NCI-H1694 (cell line): Measurements from ENCODE around the gene ZNF521.

Experiments
- DNase-seq: peaks from one replicate; lab custom pipeline; 2025; lab: John Stamatoyannopoulos, UW

The ZNF521 gene

DNA sequence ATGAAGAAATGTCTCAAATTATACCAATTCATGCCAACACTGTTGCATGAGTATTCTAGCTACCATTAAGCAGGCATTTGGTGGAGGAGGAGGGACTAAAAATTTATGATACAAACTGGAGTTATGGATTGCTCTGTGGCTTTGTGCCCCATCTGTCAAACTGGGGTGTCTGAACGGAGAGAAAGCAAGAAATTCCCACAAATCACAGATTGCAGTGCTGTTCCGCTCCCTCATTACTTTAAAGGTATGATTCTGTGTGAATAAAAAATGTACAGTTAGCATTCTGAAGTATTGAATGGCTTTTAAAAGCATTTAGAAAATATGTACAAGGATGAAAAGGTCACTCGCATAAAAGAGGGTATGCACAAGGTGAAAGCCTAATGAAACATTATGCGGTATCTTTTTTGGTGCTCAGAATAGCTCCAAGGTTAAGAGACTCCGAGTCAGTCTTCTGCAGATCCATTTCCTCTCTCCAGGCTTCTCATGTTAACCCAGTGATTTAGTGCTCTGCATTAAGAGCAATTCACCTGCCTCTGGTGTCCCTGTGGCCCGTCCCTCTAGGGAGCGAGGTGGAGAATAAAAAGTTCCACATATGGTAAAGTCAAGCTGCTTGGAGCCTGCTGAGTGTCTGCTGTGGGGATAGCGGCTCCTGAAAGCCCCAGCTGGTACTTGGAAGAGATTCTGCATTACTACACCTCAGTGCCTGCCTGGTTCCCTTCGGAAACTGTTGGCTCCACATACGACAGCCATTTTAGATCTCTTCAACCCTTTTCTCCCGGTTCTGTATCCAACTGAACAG, 184.2 kb downstream of the ZNF521 start:
- DNase-seq, result no peak

DNA sequence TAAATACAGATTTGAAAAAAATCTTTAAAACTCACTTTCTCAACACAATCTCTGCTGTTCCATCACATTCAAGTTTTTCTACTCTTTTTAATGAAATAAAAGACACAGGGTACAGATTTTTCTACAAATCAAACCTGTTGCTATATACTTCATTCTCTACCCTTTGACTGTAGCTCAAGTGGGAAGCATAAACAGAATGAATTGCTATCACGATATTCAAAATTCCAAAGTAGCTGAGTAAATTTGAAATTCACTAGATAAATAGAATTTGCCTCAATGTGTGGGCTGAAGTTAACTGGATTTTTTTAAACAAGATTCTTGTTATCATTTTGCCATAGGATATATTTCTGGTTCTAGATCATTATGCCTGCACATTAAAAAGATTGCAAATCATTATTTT, 185.9 kb downstream of the ZNF521 start:
- no peak for DNase-seq

DNA sequence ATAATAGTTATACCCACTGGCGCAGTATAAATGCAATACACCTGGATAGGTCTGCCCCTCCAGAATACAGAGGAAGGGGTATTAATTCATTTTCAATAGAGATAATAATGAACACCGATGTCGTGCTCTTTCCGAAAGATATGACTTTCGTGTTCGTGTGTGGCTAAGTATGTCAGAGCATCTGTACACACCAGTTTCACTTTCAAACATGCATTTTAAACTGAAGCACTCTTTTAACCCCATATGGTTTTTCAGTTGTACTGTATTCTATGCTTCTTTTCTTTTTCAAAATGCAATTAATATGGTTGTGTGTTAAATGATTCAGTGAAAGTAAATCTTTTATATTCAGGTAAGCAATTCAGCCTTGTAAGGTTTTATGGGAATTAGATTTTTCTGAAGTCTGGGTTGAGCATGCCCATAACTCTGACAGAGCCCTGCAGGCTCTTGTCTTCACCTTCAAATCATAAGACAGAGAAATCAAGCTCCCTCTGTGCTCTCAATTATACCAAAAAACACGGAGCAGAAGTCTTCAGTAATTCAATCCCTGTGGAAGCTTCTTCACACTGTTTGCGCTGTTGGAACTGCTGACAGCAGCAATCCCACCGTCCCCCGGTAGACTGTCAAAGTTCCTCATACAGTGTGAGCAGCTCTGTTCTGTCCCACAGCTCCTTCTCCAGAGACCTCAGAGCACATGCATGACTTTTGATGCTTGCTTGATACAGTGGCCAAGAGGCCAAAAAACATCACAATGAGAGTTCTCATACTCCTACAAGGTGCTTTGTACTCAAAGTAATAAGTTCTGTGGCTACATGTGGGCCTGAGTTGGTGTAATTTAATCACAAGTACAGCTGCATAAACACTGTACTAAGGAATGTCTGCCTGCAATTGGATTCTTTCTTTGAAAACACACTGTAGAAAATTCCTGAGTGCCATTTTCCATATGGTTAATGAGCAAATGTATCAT, 186.8 kb downstream of the ZNF521 start:
- DNase-seq, result no peak

DNA sequence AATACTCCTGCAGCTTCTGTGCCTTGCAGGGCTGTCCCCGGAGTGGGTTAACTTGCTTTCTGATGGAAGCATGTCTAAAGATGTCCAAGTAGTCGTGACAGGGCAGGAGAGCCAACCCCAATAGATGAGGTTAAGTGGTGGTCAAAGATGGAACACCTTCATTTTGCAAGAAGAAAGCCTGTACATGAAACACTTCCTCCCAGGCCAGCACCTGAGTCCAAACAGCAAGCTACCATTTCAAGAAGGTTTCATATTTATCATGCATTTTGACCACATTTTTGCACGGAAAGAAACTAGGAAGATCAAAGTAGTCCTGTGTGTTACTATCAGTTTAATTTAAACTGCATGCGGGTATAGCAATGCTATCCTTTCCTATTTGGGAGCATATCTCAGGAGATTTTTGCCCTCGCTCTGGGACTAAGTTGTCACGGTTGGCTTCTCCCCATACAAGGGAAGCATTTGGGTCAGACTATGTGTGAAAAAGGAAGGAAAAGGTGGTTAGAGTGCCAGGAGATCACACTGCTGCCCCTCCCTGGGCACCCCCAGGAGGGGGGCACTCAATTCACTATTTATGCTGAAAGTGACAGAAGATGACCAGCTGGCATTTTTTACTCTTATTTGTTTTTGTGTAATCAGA, 187.6 kb downstream of the ZNF521 start:
- DNase-seq, result no peak

DNA sequence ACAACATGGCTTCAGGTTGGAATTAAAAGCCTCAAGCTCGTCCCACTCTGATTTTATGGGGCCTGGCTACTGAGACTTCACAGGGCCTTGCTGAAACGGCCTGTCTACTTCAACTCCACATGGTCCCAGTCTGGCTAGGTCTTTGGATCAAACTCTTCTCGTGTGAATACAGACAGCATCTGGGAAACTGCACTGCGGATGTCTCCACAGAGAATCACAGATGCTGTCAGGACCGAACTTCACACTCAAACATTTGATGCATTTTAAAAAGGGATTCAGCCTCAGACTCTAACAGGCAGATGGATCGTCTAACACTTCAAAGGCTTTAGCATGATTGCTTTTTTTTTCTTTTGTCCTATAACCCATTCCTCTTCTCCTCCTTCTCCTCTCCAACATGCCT, 198.5 kb downstream of the ZNF521 start:
- no peak for DNase-seq

DNA sequence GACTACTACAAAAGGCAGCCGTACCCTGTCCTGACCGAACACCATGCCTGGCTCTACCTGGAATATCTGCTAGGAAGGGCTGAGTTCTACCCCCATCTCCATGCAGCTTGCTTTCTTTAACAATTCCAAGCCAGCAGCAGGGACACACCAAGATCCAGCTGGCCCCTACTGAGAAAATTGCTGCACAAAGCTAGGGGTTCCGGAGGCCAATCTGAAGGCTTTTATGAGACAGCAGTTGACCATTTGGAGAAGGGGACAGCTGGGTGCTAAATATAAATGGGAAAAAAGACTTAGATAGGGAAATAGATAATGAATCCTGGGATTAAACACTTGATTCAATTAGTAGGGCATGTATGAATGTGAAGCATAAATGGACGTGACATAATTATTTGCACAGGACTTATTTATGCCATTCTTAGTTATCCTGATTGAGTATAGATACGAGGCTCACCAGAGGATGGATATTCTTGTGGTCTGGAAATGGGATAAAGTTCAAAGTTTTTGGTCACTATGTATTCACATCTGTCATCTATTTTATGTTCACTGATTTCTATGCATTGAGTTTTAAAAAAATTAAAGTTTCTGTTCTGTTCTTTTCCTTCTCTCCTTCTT, 204.0 kb downstream of the ZNF521 start:
- no peak for DNase-seq

DNA sequence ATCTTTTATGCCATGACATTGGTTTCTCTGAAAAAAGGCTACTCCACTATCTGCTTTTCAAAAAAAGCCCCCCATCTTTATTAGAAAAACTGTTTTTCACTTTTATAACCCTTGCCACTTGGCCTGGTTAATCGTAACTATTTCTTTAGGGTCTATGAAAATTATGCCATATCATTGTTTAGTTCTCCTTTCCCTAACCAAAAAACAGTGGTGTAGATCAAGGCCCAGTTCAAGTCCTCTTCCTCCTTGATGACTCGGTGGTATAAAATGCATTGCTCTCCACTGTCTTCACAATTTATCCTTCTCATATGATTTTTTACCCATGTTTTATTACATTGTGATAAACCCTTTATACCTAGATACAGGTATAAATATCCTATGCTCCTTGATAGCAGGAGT, 205.5 kb downstream of the ZNF521 start:
- no peak for DNase-seq

DNA sequence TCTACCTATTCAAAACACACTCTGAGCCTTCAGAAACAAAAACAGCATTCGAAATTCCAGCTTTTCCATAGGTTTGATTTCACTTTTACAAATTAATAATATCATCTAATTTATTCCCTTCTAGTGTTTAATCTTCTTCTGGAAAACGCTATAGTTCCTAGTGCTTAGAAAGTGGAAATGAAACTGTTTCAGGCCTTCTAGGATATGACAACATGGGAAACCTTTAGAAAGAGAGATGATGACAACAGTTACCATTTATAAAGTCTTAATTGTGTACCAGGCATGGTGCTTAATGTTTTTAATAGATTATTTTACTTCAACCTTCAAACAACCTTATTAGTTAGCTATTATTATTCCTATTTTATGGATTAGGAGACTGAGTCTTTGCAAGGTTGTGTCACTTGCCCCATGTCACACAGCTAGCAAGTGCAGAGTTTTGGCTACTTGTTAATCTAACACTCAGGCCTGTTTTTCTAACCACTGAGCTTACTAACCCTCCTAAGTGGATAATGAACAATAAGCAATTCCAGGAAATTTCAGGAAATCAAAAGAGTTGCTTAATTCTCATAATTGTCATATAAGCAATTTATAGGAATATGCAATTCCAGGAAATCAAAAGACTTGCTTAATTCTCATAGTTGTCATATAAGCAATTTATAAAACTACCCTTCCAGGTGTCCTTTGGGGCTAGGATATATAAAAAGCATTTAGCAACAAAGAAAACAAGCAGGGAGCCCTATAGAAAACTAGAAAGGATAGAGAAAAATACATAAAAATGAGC, 206.0 kb downstream of the ZNF521 start:
- DNase-seq, result no peak

DNA sequence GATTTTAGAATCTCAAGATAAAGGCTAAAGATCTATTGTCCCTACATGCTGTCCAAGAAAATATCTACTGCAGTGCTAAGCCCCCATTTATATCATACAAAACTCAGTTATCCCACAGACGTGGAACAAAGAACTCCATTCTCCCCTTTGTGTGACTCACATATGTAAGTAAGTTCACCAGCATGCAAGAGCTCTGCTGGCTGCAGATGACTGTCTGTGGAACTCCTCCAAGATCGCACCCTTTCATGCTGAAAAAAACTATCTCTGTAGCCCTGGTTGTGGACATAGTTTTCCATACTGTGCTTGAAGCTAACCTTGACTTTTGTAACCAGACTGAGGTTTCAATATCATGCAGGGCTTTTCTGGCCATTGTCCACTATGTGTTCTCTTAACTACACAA, 207.1 kb downstream of the ZNF521 start:
- DNase-seq, result no peak

DNA sequence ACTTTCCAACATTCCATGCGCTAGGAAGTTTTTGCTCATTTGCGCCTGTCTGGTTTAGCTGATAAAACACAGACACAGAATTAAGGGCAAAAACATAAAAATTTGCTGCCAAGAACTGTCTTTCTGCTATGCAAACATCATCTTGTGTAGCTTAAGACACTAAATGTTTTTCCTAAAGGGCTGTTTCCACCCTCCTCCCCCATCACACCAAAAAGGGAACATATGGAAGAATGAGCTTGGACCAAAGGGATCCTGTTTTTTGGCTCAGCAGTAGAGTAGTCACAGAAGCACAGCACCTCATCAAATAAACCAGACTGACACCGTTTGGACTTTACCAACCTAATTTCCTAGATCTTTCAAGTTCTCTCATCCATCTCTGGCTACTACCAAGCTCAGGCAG, 210.1 kb downstream of the ZNF521 start:
- no peak for DNase-seq

DNA sequence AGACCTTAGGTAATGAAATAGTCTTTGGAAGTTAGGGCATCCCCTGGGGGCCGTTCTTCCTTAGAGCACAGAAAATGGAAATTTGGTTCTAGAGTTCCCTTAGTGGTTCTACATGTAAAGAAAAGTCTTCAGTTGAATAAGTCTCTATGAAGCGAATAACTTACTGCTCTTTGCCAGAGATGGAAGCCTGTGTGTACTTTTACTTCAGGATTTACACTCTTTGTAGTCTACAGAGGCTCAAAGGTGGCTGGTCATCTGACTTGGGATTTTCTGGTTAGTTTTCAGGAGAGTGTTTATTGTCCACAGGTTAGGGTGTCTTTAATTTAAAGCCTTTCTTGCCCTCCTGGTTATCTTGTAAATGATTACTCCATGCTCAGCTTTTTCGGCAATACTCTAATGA, 210.6 kb downstream of the ZNF521 start:
- DNase-seq, result no peak

DNA sequence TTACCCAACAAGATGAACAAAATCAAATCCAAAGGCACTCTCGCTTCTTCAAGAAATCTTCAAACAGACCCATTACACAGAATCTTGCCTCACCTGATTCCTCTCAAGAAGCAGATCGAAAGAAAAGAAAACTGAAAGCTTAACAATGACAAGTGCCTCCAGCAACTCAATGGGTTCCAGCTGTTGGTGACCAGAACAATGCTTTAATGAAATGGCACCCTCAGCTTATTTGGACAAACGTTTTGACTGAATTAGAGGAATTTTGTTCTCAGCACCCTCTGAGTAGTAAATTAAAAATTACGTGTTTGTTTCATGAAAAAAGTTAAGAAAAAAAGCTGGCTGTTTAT, 211.0 kb downstream of the ZNF521 start:
- no peak for DNase-seq

DNA sequence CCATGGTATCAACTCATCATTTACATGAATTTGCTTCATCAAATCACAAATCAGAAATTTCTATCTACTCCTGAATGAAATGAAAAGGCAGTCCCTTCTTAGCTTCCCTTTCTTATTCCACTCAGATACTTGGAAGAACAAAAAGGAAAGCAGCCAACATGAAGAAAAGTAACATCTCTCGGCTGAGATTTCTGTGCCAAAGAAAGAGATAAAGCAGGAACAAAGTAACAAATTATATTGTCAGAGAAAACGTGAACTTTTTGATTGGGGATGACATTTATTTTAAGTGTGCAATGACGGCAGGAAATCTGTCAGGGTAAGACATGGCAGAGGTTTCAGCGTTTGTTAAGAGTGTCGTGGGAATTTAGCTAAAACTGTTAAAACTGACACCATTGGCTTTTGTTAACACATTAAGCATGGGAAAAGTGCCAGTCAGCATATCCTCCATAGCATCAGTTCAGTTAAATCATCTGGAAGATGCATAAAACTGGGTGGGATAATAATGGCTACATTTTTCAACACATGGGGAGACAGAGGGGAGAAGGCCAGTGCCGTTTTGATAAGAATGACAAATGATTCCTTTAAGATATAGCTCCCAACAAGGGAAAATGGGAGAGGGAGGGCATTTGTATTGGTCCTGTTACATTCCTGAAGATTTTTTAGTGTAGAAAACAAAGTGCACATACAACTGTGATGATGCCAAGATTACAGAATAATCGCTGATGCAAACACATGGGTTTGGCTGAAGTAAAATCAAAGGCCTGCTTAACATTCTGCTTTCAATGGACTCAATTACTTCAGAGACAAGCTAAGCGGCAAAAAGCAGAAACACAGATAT, 211.6 kb downstream of the ZNF521 start:
- DNase-seq, result no peak

DNA sequence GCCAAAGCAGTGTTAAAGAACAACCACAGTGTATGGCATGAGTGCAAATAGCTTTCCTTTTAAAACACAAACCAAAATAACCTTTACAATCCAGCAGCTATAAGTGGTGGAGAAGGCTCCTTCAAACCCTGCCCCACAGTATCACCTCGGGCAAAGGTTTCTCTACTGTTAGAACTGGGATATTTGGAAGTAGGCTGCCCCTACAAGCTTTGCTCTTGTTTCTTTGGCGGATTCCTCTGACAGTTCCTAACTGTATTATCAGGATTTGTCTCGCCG, 214.8 kb downstream of the ZNF521 start:
- no peak for DNase-seq

DNA sequence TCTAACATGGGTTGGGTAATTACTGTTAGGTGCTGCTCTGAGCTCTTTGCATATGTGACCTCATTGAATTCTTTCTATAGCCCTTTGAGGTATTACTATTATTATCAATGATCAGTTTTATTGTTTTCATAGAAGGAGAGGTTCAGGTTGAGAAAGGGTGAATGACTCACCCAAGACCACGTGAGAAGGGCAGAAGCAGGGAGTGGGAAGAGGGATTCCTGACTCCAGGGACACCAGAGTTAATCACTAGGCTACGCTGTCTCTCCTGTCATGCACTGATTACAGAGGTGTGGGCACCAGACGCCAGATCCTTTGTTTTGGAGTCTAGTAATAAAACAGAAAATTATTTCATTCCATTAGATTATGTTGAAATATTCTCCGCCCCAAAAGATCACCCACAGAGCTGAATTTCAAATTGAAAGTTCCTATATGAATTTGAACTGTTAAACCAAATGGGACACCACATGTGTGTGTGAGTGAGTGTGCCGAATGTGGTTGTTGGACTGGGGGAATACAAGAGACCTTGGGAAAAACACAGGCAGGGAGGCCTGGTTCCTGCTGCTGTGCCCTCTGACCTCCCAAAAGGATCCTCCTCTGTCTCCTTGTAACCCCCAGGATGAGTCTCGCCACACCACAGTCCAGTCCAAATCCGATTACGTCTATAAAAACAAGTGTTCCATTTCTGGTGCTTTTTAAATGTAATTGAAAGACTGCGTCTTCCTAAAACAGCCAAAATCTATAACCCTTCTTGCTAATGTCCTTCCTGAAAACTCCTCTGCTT, 215.4 kb downstream of the ZNF521 start:
- DNase-seq, result no peak

DNA sequence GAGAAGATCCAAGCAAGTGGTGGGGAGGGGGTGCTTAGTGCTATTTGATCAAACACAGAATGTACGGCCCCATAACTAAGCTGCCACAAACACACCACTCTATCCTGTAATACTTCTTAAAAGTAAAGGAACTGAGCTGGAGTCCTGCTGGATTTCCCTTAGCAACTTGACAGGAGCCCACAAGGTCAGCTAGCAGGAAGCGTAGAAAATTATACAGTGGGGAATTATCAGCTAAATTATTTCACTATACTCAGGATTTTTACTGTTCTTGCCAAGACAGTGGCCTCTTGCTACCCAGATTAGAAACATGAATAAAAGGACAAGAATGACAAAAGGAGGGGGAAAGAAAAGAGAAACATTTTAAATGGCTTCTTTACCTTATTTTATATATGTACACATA, 217.1 kb downstream of the ZNF521 start:
- DNase-seq, result no peak

DNA sequence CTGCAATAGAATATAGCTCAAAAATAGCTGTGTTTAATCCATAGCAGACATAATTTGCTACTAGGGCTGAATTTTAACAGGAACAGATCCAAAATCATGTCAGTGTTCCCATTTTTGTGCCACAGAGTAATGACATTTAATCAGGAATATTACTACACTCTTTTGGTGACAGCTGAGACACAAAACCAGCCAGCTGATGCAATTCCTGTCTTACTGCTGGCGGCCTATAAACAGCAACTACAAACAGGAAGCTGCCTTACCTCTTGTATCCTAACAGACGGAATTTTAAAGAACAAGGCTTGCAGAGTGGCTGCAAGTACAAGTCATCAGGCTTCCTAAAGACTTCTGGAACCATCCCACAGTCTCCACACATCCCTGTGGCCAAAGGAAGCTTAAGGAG, 218.1 kb downstream of the ZNF521 start:
- DNase-seq, result no peak

DNA sequence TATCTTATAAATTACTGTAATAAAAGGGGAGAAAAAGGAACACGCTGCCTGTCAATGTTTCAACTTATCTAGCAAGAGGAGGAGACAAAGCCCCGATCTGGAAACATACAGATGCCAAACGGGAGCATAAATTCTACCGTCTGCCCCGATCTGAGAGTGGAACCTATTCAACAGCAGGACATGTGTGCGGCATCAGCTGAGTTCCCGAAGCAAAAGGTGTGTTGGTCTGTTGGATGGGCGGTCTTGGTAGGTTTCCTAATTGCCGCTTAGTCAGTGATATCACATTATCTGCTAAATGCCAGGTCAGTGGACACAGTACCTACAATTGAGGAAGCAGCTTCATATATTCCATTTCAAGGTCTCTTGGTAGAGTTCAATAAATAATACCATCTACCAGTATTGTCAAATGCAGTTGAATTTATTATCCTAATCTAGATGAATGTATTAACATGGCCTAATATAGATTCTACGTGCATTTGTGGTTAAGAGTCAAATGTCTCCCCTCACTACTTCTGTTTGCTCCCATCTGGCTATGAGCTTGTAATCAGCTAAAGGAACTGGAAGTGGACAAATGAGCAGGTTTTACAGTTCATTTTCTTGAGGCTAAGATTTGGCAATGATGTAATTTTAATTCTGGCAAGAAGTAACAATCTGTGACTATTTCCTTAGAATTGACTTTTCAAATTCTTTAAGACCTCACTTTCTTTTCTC, 219.0 kb downstream of the ZNF521 start:
- DNase-seq, result no peak

DNA sequence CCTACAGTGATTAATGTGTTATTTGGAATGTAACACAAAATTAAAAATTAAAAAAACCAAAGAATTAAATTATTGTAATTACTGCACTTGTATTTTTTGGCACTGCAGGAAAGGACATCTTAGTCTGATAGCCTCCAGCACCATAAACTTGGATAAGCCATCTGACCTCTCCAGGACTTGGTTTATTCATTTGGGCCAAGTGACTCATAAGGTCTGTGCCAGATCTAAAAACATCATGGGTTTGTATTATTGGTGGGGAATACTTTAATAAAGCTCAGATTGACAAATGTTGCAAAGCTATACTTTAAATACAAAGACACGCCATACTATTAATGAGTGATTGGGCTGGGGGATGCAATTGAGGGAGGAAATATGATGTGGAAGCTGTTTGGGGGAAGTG, 225.2 kb downstream of the ZNF521 start:
- DNase-seq, result no peak

DNA sequence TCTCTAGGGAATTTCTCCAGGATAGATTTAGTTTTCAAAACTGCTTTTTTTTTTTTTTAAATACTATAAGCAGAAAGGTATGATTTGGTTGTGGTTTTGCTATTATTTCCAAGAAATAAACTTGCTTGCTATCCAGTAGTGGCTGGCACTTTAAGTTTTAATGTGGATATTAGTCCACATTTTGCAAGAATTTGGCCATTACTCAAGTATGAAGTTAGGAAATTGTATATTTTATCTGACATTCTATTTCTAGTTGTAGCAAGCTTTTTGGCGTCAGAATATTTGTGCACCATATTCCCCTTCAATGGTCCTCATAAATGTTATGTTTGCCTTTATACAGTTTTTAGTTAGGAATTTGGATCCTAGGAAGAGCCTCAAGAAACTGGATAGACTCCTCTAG, 226.3 kb downstream of the ZNF521 start:
- no peak for DNase-seq
